ENCODE data around the gene COL17A1. TPM values are rescaled to one million over a fixed set of nuclear protein-coding genes. Genes with fewer than 3 reads are reported as not detected.

Gene COL17A1
- total RNA-seq = not detected

DNA sequence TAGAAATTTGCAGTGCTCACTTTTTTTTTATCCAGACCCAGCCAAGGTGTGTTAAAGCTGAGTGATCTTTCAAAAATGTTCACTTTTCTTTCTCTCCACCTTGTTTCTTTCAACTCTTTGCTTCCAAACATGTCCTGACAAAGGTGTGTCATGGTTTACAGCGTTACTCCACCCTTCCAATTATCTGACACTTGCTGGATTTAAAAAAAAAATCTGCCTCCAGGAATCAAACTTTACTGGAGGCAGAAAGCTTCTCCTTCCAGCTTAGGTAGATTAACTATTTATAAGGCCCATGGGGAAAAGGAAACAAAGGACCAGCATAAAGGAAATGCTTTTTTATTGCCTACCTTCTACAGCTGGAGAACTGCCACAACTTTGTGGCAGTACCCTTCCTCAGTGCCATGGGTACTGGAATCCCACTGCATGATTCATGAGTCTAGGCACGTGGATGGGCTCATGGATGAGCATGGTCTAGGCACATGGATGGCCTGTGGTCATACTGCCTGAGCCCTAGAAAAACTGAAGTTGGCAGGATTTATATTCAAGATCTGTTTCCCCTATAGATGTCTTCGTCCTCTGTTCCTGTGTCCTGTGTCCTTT, at the start of gene COL17A1:
Gene COL17A1, minus strand, starts transcription at position 80 of the 600 bp plus-strand sequence. CDS start 5,207 bp downstream, outside the sequence.

DNA sequence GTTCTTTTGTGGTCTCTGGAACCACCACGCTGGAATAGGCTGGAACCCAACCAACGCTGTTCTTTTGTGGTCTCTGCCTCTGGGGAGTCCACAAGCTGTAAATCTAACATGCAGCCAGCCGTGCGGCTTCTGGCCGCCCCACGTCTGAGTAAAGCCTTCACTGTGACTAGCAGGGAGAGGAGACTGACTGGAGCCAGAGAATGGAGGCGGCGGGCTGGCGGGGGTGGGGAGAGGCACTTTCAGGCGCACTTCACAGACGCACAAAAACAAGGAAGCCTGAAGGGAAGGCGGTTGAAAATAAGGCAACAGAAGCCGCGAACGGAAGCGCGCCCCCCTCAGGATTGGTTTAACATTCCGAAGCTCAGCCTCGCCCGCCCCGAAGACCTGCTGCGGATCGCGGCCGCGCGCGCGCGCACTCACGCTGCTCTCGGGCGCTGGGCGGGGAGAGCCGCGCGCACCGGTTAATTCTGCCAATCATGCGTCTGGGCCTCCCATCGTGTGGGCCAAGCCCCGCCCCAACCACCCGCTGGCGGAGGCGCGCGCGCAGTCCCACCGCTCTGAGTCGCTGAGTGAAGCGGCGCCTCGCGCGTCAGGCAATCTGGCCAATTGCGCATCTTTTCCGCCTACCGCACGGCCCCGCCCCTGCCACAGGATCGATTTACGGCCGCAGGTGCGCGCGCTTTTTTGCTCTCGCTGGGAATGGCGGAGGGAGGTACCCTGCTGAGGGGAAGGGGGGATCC, 36.0 kb upstream of the COL17A1 start, which contains the start of gene SFR1:
Gene SFR1, plus strand, starts transcription at position 687 of the 740 bp plus-strand sequence. Its CDS starts 13 bp downstream, at position 700.

Small RNA genes lying within 50 kb of the gene (microRNA-seq; reads per million reads assigned to microRNA genes)
- not detected for gene MIR936 (ENCODE audit: borderline microRNAs expressed, borderline replicate concordance)

Other genes starting within 250 kb of the COL17A1 start
- gene SH3PXD2A, start 230.3 kb downstream of the COL17A1 start, total RNA-seq = 10 to 100 TPM; 18.0 to 18.4 TPM
- 10 to 100 TPM; 48.4 to 50.6 TPM for gene STN1, start 167.7 kb downstream of the COL17A1 start, total RNA-seq
- gene SLK, start 118.7 kb downstream of the COL17A1 start, total RNA-seq = 10 to 100 TPM; 28.1 to 32.3 TPM
- 10 to 100 TPM; 11.4 to 12.9 TPM for gene SFR1, start 36.3 kb upstream of the COL17A1 start, total RNA-seq
- gene CFAP43, start 146.5 kb upstream of the COL17A1 start, total RNA-seq = not detected
- 100 to 1,000 TPM in 1 of 2 experiments, 10 to 100 TPM in 1; 97.4 to 102 TPM for gene GSTO1, start 169.0 kb upstream of the COL17A1 start, total RNA-seq
- under 1 TPM; 0.72 to 0.86 TPM for gene GSTO2, start 183.3 kb upstream of the COL17A1 start, total RNA-seq

Measured in activated naive CD4-positive, alpha-beta T cell treated with anti-CD3 and anti-CD28 coated beads, Interleukin-2, amount 10 ng/mL, durations not matched to agents 5 hours and 36 hours (primary cell).